Activated T-helper 1 cell treated with Interleukin-2 at 50 U/mL for 16 hours (primary cell): ENCODE results near the gene MELTF.

ENCODE experiments used
- DNase-seq: peaks from one replicate; pipeline ENCODE4 v3.0.0-alpha.2; 2020; ENCODE audit warnings: low read depth

The MELTF gene

DNA sequence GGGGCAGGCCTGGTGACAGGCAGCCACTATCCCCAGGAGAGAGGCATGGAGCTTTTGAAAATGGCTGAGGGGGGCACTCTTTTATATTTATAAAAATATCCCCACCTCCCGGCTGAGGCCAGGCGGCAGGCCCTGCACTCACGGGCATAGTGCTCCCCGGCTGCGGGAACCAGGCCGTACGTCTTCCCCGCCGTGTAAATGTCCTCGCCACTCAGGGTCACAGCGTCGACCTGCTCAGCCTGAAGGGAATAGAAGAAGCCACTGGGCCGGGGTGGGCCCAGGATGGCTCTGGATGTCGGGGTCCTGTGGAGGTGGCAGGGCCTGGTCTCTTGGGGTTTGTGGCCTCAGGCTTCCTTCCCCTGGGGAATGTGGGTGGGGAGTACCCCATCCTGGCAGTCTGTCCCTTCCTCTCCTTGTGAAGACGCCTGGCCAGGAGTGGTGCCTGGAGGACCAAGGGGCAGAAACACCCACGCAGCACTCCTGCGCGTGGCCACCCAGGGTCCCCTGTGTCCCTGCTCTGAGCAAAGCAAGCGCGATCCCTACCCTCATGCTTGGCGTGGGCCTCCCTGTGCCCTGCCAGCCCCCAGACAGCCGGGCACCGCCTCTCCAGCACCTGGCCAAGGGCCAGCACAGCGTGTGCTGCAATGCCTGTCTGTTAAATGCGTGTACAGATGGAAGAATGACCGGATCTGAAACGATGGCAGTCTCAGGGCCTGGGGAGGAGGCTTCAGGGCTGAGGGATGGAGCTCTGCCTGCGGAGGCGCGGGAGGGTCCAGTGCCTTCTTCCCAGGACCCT lies 18.9 kb downstream of the MELTF start:
- DNase-seq, result no peak

DNA sequence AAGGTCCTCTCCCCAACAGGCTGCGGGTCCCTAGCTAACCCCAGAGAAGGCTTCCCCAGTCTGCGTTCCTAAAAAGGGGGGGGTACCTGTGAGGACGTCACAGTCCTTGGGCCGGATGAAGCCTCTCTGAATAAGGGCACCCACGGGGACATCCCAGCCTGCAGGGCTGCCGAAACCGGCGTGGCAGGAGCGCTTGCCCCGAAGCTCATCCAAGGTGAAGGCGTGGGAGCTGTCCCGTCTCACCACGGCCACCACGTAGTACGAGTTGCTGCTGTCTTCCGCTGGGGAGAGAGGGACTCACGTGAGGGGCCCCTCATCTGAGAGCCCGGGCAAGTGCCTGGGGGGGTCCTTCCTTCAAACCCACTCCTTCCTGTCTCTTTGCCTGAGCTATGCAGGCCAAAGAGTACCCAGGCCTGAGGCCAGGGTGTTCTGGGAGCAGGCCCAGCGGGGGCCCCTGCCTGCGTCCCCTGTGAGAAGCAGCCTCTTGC lies 20.0 kb downstream of the MELTF start:
- no peak for DNase-seq

DNA sequence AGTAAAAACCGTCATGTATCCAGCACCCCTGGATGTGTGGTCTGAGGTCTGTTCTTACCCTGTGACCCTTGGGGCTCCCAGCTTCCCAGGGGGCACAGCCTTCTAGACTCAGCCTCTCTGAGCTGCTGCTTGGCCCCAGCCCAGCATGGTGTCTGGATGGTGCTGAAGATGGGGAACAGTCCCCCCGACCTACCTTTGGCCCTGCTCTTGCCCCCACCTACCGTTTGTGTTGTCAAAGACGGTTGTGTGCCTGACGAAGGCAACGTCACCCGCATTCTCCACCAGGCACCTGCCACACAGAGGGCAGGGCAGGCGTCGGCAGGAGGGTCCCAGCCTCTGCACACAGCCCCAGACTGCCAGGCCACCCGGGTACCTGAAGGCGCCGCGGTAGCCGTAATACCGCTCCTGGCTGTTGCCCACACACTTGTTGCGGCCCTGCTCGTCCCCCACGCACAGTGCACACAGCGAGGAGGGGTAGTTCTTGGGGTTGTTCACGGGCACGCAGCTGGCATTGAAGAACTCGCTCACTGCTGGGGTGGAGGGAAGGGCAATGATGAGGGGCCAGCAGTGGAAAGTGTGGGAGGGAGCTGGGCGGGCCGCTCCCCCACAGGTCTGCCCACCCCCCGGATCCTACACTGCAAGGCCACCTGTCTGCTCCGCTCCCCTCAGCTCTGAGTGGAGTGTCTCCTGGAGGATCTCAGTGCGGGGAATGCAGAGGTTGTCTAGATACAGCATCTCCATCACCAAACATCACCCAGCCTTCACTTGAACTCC lies 21.0 kb downstream of the MELTF start:
- no peak for DNase-seq

DNA sequence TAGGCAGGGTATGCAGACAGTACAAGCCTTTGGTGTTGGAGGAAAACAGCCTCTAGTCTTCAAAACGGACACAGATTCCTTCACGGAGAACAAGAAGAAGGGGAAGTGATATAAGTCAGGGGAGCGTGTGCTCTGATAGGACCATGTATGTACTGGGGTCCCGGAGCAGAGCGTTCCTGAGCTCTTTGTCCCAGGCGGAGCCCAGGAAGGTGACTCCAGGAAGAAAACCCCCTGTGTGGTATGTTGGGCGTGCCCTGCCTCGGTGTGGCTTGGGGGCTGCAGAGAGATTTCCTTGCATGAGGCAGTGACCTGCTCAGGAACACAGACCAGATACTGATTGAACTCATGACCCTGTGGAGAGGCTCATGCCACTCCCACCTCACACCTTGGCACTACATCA lies 21.7 kb downstream of the MELTF start:
- DNase-seq, result no peak

DNA sequence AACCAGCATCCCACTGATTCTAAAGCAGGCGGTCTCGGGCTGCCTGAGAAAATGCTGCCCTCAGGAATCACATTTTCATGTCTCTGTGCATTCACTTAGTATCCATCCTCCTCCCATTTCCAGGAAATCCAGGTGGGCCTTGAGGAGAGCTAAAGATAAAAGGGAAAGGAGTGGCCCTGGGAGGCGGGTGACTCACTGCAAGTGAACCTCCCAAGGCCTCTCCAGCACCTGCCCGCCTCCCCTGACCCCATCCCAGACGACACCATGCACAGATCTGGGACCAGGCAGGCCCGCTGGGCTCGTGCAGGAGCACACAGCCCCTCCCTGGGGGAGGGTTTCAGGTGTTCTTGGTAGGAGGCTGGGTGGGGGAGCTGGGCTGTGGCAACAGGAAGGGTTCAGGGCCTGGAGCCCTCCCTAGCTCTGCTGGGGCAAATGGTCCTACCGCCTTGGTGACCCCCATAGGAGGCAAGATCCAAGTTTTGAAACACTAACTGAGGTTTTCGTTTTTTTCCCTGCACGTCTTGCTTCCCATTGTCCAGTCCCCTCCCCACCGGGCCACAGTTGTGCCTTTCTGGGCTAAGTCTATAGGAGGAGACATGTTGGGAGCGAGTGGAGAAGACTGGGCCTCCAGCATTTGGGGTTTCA lies 22.2 kb downstream of the MELTF start:
- DNase-seq, result no peak

DNA sequence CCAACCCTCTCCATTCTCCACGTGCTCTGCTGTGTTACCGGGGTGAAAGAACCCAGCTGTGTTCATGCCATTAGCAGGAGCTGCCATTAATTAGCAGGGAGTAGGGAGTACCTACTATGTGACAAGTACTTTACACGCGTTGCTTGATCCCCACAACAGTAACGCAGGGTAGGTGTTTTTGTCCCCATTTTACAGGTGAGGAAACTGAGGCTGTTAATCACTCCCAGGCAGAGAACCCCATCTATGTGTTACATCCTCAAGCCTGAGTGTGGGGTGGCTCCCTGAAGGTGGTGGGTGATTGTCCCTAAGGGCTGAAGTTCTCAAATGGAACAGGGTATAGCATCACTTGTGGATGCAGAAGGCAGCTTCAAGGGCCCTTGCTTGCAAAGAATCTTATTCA lies 22.8 kb downstream of the MELTF start:
- no peak for DNase-seq

DNA sequence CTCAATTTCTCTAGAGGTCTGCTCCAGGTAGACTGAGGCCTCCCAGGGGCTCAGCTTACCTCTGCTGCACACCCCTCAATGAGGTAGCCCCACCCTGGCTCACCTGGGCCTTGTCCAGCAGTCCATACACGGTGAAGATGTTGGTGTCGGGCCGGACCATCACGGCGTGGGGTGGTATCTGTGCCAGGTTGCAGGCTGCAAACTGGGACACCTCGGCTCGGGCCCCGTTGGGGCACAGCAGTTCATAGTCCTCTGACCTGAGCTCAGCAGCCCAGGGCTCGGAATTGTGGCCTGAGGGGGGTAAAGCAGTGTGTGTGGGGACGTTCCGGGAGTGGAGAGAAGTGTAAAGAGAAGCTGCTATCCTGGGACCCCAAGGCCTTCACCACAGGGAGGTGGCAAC lies 23.2 kb downstream of the MELTF start:
- no peak for DNase-seq

DNA sequence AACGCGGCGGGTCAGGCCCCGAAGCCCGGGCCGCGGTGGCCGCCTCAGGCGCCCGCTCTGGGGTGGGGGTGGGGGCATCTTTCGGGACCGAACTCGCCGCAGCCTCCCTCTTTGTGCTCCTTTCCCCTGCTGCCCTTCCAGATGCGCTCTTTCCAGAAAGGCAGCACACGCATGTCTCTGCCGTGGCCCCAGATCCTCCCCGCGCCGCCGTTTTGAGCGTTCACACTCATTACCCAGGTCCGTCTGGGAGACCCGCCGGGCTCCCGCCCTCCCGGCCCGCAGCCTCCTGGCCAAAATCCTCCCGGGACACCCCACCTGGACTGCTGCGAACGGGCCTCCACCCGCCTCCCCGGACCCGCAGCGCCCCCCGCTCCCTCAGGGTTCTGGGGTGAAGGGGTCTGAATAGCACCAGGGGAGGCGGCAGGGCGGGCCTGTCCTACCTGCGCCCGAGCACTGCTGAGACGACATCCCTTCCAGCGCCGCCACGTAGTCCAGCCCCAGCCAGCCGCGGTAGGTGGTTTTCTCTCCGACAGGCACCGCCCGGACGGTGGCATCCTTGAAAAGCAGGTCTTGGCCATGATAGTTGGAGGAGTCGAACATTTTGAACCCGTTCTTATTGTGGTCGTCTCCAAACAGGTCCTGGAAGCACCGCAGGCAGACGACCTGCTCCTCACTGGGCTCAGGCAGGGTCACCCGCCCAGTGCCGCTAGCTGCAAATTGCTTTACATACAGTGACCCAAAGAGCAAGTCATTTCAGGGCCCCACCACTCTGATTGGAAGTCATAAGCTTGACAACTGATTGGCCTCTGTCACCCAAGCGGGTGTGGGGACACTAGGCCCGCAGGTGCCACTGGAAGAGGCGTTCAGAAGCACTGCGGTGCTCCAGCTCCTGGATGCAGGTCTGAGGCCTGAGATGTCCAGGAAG lies 25.9 kb downstream of the MELTF start:
- no peak for DNase-seq

DNA sequence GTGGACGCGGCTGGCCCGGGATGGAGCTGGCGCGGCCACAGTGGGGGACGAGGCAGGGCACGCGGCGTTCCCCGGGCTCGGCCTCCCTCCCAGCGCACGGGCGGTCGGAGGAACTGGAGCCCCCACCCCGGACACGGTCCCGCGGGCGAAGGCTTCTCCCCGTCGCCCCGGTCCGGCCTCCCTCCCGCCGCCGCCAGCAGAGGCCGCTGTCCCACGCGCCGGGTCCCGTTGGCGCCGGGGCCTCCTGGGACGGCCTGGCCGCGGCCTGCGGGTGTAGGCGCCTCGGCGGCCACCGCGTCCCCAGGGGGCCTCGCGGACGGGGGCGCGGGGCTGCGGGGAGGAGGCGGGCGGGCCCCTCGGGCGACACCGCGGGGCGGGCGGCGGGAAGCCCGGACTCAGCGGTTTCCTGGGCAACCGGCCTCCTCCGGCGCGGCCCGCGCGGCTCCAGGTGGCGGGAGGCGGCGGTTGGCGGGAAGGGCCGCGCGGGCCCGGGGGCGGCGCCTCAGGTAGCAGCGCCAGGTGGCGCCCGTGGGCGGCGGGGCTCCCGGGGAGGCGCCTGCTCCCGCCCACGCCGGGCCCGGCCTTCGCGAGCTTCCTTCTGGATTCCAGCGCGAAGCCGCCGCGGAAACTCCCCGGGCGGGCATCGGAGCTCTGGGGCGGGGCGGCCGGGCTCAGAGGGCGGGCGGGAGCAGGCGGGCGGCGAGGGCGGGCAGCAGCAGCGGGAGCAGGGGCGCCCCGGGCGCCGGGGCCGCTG lies 26.7 kb downstream of the MELTF start:
- DNase-seq, result peak; percentile 66

DNA sequence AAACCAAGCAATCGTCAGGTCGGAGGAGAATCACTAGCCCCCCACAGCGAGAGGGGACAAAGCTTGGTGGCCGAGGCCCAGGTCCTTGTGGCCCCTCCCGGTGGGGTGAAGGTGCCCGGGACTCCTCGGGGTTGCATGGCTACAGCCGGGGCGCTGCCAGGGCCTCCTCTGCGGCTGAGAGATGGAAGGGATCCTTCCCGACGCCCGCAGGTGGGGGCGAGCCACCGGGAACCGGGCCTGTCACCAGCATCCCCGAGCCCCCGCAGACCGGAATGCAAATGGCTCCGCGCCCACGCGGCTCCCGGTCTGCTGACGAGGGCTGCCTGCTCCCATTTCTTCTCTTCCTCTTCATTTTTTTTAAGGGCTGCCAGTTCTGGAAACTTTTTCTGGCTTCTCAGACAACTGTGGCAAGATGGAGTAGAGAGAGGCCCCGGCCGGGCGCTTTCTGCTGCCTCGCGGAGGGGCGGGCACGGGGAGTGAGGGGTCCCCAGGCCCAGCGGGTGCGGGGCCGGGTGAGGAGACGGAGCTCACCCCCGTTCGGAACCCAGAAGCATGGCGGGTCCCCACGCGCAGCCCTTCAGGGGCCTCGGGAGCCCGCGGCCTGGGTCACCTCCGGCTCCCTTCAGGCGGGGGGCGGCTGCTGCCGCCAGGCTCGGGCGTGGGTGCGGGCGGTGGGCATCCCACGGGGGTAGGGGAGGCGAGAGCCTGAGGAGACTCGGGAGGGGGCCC lies 27.5 kb downstream of the MELTF start:
- no peak for DNase-seq

DNA sequence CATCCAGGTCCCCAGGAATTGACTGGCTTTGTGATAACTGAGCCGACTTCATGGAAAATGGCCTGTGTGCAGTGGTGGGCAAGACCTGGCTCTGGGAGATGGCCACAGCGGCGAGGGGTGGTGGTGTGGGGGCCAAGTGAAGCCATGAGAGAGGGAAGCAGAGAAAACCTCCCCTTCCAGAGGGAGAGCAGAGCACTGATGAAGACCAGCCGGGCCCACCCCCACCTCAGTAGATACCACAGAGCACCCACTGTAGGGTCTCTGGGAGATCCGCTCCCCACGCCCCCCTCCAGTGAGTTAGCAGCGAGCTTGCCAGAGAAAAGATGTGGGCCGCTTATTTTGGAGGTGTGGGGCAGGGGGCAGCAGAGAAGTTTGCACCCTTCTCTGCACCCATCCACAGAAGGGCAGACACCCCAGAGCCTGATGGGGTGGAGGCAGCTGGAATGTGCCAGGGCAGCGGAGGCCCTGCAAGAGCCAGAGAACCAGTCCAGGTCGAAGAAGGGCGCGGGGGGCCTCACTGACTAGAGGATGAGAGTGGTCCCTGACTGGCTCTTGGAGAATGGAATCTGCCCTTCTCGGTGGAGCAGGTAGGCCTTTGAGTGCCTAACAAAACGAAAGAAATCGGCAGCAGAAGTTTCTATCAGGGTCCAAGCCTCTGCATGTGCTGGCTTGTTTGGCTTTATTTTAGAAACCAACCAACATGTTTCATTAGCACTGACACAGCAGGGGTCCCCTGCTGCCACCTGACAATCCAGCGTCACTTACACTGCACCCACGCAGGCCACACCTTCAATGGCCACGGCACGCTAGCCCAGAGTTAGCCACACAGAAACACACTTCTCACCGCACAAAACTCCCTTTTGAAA lies 28.3 kb downstream of the MELTF start:
- DNase-seq, result no peak

DNA sequence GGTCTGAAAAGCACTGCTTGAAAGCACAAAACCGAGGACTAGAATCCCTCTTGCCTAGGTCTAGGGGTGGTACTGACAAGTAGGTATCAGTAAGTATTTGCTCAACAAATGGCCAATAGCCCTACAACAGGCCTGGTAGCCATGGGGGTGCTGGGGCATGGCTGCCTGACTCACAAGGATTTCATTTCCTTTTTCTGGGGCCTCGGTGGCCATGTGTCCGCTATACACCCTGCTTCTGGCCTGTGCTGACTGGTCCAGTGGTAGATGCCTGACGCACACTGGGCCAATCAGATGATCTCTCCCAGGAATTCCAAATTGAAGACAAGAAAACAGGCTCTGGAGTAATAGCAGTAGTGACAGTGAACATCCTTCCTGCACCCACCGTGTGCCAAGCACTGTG lies 29.4 kb downstream of the MELTF start:
- no peak for DNase-seq

DNA sequence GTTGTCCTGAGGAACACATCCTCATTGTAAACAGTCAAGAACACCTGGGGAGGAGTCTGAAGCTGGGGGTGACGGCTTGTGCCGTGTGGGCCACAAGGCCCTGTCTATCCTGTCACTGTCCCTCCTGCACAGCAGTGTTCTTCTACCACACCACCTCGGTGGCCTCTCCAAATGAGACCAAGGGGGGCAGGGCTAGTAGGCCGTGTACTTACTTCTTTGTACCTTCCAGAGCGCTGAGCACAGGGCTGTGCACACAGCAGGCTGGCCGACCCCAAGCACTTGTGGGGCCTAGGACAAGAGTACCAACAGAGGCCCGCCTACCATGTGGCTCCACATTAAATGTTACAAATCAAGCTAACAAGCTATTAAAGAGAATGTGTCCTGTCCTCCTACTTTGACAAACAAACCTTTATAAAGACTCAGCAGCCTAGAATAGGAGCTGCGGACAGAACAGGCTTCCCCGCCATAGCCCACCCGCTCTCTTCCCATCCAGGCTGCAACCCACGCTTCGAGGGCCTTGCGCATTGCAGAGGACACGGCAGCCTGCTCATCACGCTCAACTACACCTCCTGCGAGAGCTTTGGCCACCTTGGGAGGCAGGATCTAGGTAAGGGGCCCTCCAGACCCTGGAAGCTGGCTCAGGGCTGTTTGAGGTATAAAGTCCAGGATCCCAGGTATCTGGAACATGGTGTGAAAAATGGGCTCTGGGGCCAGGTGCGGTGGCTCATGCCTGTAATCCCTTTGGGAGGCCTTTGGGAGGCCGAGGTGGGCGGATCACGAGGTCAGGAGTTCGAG lies 30.5 kb downstream of the MELTF start:
- DNase-seq, result no peak

DNA sequence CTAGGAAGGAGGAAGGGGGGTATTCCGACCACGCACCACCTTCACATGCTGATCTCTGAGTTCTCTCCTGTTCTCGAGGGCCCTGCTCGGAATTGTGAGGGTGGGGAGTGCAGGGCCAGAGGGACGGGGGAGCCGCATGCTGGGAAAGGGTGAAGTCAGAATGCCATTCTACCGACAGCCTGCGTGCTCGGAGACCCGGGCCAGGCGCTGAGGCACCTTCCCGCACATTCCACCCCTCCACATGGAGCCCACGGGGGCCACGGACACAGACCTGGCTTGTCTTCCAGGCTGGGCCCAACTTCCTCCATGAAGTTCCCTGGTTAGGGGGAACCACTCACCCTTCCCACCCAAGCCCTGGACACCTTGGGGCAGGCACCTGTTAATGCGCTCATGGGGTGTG lies 32.3 kb downstream of the MELTF start:
- DNase-seq, result no peak

DNA sequence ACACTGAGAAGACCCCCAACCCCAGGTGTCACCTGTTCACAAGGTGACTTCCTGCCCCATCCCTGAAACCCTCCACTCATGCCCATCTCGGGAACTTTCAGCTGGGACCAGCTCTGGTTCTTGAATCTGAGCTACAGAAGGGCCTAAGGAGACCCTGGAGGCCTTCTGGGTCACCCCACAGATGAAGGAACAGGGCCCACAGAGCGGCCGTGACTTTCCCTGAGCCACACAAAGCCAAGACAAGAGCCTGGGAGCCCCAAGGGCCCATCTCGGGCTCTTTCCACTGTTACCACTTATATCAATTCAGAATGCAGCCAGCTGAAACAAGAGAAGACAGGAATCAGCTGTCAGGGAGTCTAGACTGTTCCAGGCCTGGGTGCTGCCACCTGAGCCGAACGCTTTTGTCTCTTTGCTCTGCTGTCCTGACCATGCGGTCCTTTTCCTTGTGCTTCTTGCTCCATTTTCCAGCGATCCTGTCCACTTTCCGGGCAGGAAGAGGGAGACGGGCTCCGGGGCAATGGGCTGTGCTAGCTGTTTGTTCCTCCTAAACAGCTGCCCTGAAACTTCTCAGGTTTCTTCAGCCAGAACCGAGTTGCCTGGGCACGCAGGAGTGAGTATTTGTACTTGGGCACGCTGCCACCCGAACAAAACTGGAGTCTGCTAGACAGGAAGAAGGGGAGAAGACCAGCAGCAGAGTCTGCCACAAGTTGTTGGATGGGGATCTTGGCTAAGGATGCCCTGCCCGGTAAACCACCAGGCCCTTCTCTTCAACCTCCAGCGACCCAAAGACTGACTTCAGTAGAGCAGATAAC lies 33.0 kb downstream of the MELTF start:
- DNase-seq, result no peak

DNA sequence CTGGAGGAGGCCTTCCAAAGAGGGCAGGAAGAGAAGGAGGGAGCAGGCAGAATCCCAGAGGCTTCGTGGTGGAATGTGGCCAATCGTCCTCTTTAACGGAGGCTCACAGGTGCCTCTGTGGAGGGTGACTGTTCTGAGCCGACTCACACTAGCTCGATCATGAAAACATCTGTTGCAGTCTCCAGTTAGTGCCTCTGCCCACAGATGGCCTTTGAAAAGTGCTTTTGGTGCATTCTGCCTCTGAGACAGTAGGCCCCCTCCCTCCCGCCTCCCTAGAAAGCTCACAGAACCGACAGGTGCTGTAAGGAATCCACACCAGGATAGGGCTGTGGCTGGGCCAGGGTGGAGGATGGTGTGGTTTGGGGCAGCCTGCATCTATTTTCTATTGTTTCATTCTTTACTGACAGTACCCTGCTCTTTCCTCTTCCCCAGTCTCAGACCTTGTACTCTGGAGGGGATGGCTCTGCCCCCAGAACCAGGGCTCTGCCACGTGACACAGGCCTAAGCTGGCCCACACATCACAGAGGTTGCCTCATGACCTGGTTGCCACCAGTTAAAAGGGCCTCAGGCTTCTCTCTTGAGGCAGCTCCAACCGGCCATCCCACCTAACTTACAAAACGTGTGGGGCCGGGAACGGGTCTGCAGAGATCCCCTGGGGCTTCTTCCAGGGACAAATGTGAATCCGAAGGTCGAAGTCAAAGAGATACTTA lies 33.8 kb downstream of the MELTF start:
- no peak for DNase-seq

DNA sequence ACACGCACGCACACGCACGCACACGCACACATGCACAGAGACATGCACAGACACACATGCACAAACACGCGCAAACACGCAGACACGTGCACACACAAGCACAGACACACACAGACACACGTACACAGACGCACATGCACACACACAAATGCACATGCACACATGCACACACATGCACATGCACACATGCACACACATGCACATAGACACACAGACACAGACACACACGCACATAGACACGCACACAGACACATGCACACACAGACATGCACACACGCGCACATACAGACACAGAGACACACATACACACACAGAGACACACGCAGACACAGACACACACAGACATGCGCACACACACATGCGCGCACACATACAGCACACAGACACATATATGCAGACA lies 34.6 kb downstream of the MELTF start:
- no peak for DNase-seq
